Keratinocyte (primary cell): ENCODE measurements around the gene GRK3. TPM values are rescaled to one million over a fixed set of nuclear protein-coding genes. Genes with fewer than 3 reads are reported as not detected.

Experiments used
- DNase-seq: peaks from one replicate; pipeline ENCODE4 v3.0.0-alpha.2; 2011; ENCODE audit warnings: low read depth, missing footprints, low spot score
- FAIRE-seq: peaks from 2 replicates; lab custom pipeline; 2011; peaks lifted over from hg19 to GRCh38; lab: Jason Lieb, UNC
- H2AFZ ChIP-seq: 2 replicates; pipeline ENCODE4 v1.6.0; 2012; ENCODE audit warnings: low read length, control low read depth, inconsistent platforms; ENCODE audit not compliant: control insufficient read depth
- H3K27ac ChIP-seq: 2 replicates; pipeline ENCODE4 v1.5.1; 2011; ENCODE audit warnings: low read length; ENCODE audit not compliant: control insufficient read depth, insufficient read depth
- H3K27me3 ChIP-seq: 3 replicates; pipeline ENCODE4 v1.6.0; 2011; ENCODE audit warnings: low read length; ENCODE audit not compliant: control insufficient read depth, insufficient read depth; ENCODE audit errors: extremely low read depth
- H3K36me3 ChIP-seq, 2 experiments: 2 replicates in 1 of 2; 3 replicates in 1 of 2; pipeline ENCODE4 v1.5.1; 2011; ENCODE audit warnings: low read length in 2 of 2, mild to moderate bottlenecking in 1 of 2; ENCODE audit not compliant: control insufficient read depth in 2 of 2, insufficient read depth in 2 of 2; ENCODE audit errors: extremely low read depth in 1 of 2
- H3K4me1 ChIP-seq: 3 replicates; pipeline ENCODE4 v1.5.1; 2011; ENCODE audit warnings: low read length; ENCODE audit not compliant: control insufficient read depth, insufficient read depth; ENCODE audit errors: extremely low read depth
- H3K4me2 ChIP-seq: 3 replicates; pipeline ENCODE4 v1.6.0; 2011; ENCODE audit warnings: low read depth, low read length; ENCODE audit not compliant: control insufficient read depth, insufficient read depth; ENCODE audit errors: extremely low read depth
- H3K4me3 ChIP-seq, 3 experiments: fragments of 200-600 bp in 1 of 3; sonication (generic) in 1 of 3; 2 replicates in 2 of 3; 3 replicates in 1 of 3; pipeline ENCODE4 v1.5.1; 2011 to 2016; ENCODE audit warnings: low read length in 3 of 3, mild to moderate bottlenecking in 3 of 3, control low read depth in 2 of 3, inconsistent platforms in 1 of 3, low read depth in 1 of 3, mixed read lengths in 1 of 3, mixed run types in 1 of 3, moderate library complexity in 1 of 3; ENCODE audit not compliant: control insufficient read depth in 2 of 3, insufficient read depth in 2 of 3; ENCODE audit errors: extremely low read depth in 1 of 3
- H3K79me2 ChIP-seq: 2 replicates; pipeline ENCODE4 v1.6.0; 2012; ENCODE audit warnings: low read length; ENCODE audit not compliant: control insufficient read depth, insufficient read depth
- H3K9ac ChIP-seq: 3 replicates; pipeline ENCODE4 v1.6.0; 2011; ENCODE audit warnings: low read length; ENCODE audit not compliant: control insufficient read depth, insufficient read depth; ENCODE audit errors: extremely low read depth
- H3K9me1 ChIP-seq: 3 replicates; pipeline ENCODE4 v1.6.0; 2011; ENCODE audit warnings: low read length; ENCODE audit not compliant: control insufficient read depth, insufficient read depth; ENCODE audit errors: extremely low read depth
- H3K9me3 ChIP-seq: 2 replicates; pipeline ENCODE4 v1.5.1; 2012; ENCODE audit warnings: low read depth, low read length; ENCODE audit not compliant: control insufficient read depth
- H4K20me1 ChIP-seq: 3 replicates; pipeline ENCODE4 v1.6.0; 2011; ENCODE audit warnings: low read length; ENCODE audit not compliant: control insufficient read depth, insufficient read depth; ENCODE audit errors: extremely low read depth
- EZH2 ChIP-seq: IDR thresholded peaks from one replicate; pipeline ENCODE4 v1.6.1; 2012; ENCODE audit warnings: inconsistent platforms, mild to moderate bottlenecking, low read length, moderate library complexity
- dilution Hi-C: fragments of 300-500 bp; cut with MboI; formaldehyde crosslinking; loops from one replicate; pipeline ENCODE4 v1.7.0; 2020; ENCODE audit warnings: low sequenced_read_pairs; ENCODE audit not compliant: extremely low pct_ligation_motif_present
- polyA plus RNA-seq, 5 experiments: library from polyadenylated mRNA; depleted of rRNA in 3 of 5; stranded (reverse) in 3 of 5; stranded (forward) in 1 of 5; unstranded in 1 of 5; fragments of >200 nt; gene quantifications; 1 replicate in 1 of 5; 2 replicates in 3 of 5; 3 replicates in 1 of 5; pipeline versions ENCODE4 v1.2.1 to v1.2.3, GENCODE V29; 2011 to 2012; ENCODE audit warnings: missing spikeins in 2 of 5, low read depth in 1 of 5, low replicate concordance in 1 of 5
- TF ChIP-seq, protein P1 (sequence below), 3 experiments: IDR thresholded peaks in 1 of 3; conservative IDR thresholded peaks in 1 of 3; optimal IDR thresholded peaks in 1 of 3; 2 replicates in 2 of 3; 3 replicates in 1 of 3; pipeline versions ENCODE3 to v1.5.1; 2011; ENCODE audit warnings: low read length in 3 of 3, mild to moderate bottlenecking in 3 of 3, moderate library complexity in 2 of 3, control low read depth in 1 of 3, inconsistent platforms in 1 of 3; ENCODE audit not compliant: insufficient read depth in 2 of 3; ENCODE audit errors: extremely low read depth in 1 of 3

Gene GRK3
- polyA plus RNA-seq, 1 donor (not counting 4 experiments of a cell fraction or from before 2014, with no cell fraction given), result 8.1 TPM

DNA sequence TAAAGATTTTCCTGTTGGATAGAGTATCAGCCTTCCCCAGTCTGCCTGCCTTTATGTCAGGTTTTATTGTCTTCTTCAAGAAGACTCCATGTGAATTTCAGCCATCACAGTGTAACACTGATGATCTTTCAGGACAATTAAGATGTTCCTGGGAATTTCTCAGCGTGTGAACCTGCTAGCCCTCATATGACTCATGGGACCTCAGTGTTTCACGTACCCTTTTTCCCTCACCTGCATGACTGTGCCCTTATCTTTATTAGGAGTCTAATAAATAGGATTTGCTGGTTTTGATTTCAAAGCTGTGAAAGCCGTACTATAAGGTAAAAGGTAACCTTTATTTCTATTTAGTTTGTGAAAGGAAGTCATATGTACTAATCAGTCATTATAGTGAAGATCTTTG is 95.9 kb downstream of the GRK3 start:
- Histone ChIP-seq H3K27ac (no peak overlapping the region), H3K4me1 (no peaks in the 10 kb centered on the region), H3K4me3 (no peak overlapping the region), H3K9me1 (no peaks in the 10 kb centered on the region), H3K27me3 (no peaks in the 10 kb centered on the region), H4K20me1 (no peaks in the 10 kb centered on the region), H3K9me3 (no peaks in the 10 kb centered on the region), H3K36me3 (no peaks in the 10 kb centered on the region), H3K79me2 (no peaks in the 10 kb centered on the region), H3K9ac (no peak overlapping the region), H2AFZ (no peak overlapping the region), H3K4me2 (no peak overlapping the region)
- FAIRE-seq, result no peak
- dilution Hi-C loops, result no loop called here
- DNase-seq, result no peak
- no peak for TF ChIP-seq EZH2
- TF ChIP-seq, protein P1, sequence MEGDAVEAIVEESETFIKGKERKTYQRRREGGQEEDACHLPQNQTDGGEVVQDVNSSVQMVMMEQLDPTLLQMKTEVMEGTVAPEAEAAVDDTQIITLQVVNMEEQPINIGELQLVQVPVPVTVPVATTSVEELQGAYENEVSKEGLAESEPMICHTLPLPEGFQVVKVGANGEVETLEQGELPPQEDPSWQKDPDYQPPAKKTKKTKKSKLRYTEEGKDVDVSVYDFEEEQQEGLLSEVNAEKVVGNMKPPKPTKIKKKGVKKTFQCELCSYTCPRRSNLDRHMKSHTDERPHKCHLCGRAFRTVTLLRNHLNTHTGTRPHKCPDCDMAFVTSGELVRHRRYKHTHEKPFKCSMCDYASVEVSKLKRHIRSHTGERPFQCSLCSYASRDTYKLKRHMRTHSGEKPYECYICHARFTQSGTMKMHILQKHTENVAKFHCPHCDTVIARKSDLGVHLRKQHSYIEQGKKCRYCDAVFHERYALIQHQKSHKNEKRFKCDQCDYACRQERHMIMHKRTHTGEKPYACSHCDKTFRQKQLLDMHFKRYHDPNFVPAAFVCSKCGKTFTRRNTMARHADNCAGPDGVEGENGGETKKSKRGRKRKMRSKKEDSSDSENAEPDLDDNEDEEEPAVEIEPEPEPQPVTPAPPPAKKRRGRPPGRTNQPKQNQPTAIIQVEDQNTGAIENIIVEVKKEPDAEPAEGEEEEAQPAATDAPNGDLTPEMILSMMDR (optimal IDR thresholded peaks at IDR 0.05 in 1 of 3, IDR thresholded peaks at IDR 0.05 in 1 of 3, conservative IDR thresholded peaks at IDR 0.05 in 1 of 3; ENCODE audit: extremely low read depth in 1 of 3, insufficient read depth in 2 of 3, low read length in 3 of 3), result no peak

DNA sequence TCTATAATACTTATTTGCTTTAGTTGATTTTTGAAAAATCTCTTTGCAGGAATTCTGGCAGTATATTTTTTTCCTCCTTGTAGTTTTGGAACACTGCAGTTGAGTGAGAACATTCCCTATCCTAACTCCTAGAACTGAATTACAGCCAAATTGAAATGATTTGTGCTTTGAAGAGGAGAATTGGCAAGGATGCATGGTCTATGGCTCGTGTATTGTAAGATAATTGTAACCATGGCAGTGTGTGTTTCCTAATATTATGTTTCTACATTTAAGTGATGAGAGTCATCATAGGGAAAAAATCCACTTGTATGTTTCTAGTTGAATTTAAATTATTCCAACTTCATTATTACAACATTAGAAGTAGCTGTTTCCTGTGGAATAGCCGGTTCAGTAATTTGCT is 96.6 kb downstream of the GRK3 start:
- Histone ChIP-seq H4K20me1 (no peaks in the 10 kb centered on the region), H2AFZ (no peak overlapping the region), H3K36me3 (no peaks in the 10 kb centered on the region), H3K9me3 (no peaks in the 10 kb centered on the region), H3K9me1 (peaks cover 3% of the 10 kb centered on the region), H3K4me3 (no peak overlapping the region), H3K9ac (no peak overlapping the region), H3K79me2 (no peaks in the 10 kb centered on the region), H3K27ac (no peak overlapping the region), H3K4me1 (no peaks in the 10 kb centered on the region), H3K4me2 (no peak overlapping the region), H3K27me3 (no peaks in the 10 kb centered on the region)
- TF ChIP-seq, protein P1 (optimal IDR thresholded peaks at IDR 0.05 in 1 of 3, IDR thresholded peaks at IDR 0.05 in 1 of 3, conservative IDR thresholded peaks at IDR 0.05 in 1 of 3; ENCODE audit: extremely low read depth in 1 of 3, insufficient read depth in 2 of 3, low read length in 3 of 3), result no peak
- TF ChIP-seq EZH2, result no peak
- no peak for DNase-seq
- dilution Hi-C loops, result no loop called here
- FAIRE-seq, result no peak
